ENCODE measurements around the gene ADGRV1. TPM values are rescaled to one million over a fixed set of nuclear protein-coding genes. Genes with fewer than 3 reads are reported as not detected.
"Not testable (repeated sequence)": the region's sequence is repeated elsewhere in the genome, so short reads cannot be mapped to it uniquely, and the experiment has no call there.

The ADGRV1 gene
- total RNA-seq, 4 donors from 2014 or later, result 0.39 to 1.9 (median 1.00) TPM

DNA sequence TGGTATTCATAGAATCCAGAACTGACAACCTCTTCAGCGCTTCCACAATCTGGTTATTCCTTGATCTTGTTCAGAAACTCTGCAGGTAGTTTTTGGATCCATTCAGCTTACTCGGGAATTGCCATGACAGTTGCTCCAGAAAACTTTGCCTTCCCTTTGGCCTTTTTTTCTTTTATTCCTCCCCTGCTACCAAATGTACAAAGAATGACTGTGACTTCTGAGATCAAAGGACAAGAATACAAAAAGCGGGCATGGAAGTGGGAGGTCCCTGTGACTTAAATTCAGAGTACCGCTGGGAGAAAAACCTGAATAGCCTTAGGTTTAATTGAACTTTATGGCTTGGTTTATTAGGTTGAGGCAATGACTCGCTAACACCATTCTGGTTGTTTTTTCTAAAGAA is 59.5 kb downstream of the ADGRV1 start:
- TF ChIP-seq POLR2A (IDR thresholded peaks at IDR 0.05) (no peak), EP300 (IDR thresholded peaks at IDR 0.05) (no peak)
- TF ChIP-seq, protein P1, sequence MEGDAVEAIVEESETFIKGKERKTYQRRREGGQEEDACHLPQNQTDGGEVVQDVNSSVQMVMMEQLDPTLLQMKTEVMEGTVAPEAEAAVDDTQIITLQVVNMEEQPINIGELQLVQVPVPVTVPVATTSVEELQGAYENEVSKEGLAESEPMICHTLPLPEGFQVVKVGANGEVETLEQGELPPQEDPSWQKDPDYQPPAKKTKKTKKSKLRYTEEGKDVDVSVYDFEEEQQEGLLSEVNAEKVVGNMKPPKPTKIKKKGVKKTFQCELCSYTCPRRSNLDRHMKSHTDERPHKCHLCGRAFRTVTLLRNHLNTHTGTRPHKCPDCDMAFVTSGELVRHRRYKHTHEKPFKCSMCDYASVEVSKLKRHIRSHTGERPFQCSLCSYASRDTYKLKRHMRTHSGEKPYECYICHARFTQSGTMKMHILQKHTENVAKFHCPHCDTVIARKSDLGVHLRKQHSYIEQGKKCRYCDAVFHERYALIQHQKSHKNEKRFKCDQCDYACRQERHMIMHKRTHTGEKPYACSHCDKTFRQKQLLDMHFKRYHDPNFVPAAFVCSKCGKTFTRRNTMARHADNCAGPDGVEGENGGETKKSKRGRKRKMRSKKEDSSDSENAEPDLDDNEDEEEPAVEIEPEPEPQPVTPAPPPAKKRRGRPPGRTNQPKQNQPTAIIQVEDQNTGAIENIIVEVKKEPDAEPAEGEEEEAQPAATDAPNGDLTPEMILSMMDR (IDR thresholded peaks at IDR 0.05), result no peak
- H3K4me1 ChIP-seq, result peaks cover 0 to under 1% (median 0%) of the 10 kb centered on the region in 4 donors
- H3K36me3 ChIP-seq, result no peaks in the 10 kb centered on the region
- no peak overlapping the region for H3K27ac ChIP-seq
- DNase-seq (ENCODE audit: low spot score in 2 of 2), result no peak
- no peaks in the 10 kb centered on the region for H3K27me3 ChIP-seq
- 52 to 58% methylated on average over 5 of the region's 5 CpGs for WGBS, 2 donors
- H3K9me3 ChIP-seq, result no peaks in the 10 kb centered on the region
- no peak overlapping the region for H3K4me3 ChIP-seq

DNA sequence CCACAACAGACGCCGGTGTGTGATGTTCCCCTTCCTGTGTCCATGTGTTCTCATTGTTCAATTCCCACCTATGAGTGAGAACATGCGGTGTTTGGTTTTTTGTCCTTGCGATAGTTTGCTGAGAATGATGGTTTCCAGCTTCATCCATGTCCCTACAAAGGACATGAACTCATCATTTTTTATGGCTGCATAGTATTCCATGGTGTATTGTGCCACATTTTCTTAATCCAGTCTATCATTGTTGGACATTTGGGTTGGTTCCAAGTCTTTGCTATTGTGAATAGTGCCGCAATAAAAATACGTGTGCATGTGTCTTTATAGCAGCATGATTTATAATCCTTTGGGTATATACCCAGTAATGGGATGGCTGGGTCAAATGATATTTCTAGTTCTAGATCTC is 61.2 kb downstream of the ADGRV1 start:
- not testable (repeated sequence) for H3K4me1 ChIP-seq; DNase-seq (ENCODE audit: low spot score in 2 of 2); H3K9me3 ChIP-seq; H3K4me3 ChIP-seq; H3K27ac ChIP-seq; H3K36me3 ChIP-seq; H3K27me3 ChIP-seq
- 91 to 92% methylated on average over 6 of the region's 6 CpGs for WGBS, 2 donors

DNA sequence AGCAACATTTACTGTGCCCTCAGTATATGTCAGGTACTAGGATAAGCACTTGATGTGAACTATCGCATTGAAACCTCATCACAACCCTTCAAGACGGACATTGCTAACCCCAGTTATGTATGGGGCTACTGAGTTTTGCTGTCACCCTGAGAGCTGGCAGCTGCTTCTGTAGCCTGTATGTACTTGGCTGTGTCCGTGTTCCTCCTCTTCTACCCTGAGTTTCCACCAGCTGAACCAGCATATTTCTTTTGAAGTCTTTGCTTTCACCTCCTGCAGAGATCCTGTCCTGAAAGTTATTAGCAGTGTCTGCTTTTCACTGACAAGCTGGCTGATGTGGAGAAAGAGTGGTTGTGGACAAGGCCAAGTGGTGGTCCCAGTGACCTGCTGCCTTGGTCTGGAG is 63.3 kb downstream of the ADGRV1 start:
- no peaks in the 10 kb centered on the region for H3K4me1 ChIP-seq
- H3K36me3 ChIP-seq, result no peaks in the 10 kb centered on the region
- H3K27me3 ChIP-seq, result no peaks in the 10 kb centered on the region
- 77 to 89% methylated on average over 3 of the region's 3 CpGs for WGBS, 2 donors
- TF ChIP-seq POLR2A (IDR thresholded peaks at IDR 0.05), result no peak
- TF ChIP-seq, protein P1 (IDR thresholded peaks at IDR 0.05), result no peak
- TF ChIP-seq EP300 (IDR thresholded peaks at IDR 0.05), result no peak
- no peak overlapping the region for H3K27ac ChIP-seq
- H3K9me3 ChIP-seq, result no peaks in the 10 kb centered on the region
- no peak for DNase-seq (ENCODE audit: low spot score in 2 of 2)
- H3K4me3 ChIP-seq, result no peak overlapping the region

DNA sequence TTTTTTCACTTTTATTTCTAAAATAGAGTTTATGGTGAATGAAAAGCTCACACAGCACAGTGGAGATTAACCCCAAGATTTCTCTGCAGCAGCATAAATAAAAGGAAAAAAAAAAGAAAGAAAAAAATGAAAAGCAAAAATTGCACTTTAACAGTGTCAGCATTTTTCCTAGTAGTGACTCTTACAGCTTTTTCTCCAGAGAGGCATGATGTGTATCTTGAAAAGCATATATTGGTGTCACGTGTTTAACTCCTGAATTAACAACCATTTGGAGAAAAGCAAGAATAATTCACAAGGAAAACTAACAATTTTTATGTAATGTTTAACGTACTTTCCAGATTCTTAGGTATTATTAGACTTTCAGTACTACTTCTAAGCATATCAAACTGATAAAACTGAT is 67.9 kb downstream of the ADGRV1 start:
- Histone ChIP-seq H3K9me3 (no peaks in the 10 kb centered on the region), H3K4me3 (no peak overlapping the region), H3K36me3 (no peaks in the 10 kb centered on the region), H3K4me1 (no peaks in the 10 kb centered on the region), H3K27ac (no peak overlapping the region), H3K27me3 (no peaks in the 10 kb centered on the region)
- no peak for DNase-seq (ENCODE audit: low spot score in 2 of 2)
- TF ChIP-seq, protein P1 (IDR thresholded peaks at IDR 0.05), result no peak
- TF ChIP-seq EP300 (IDR thresholded peaks at IDR 0.05) (no peak), POLR2A (IDR thresholded peaks at IDR 0.05) (no peak)
- 30 to 46% methylated on average over 2 of the region's 2 CpGs for WGBS, 2 donors

DNA sequence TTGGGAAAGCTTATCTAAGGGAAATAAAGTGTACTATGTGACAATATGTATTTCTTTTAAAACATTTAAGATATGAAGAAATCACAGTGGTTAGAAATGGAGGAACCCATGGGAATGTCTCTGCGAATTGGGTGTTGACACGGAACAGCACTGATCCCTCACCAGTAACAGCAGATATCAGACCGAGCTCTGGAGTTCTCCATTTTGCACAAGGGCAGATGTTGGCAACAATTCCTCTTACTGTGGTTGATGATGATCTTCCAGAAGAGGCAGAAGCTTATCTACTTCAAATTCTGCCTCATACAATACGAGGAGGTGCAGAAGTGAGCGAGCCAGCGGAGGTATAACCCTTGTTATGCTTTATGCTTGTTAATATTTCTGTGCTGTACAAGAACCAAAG is 69.9 kb downstream of the ADGRV1 start:
- no peak for DNase-seq (ENCODE audit: low spot score in 2 of 2)
- Histone ChIP-seq H3K36me3 (no peaks in the 10 kb centered on the region), H3K4me1 (no peaks in the 10 kb centered on the region), H3K27ac (no peak overlapping the region), H3K4me3 (no peak overlapping the region), H3K9me3 (no peaks in the 10 kb centered on the region), H3K27me3 (no peaks in the 10 kb centered on the region)
- 89 to 94% methylated on average over 6 of the region's 6 CpGs for WGBS, 2 donors
- TF ChIP-seq, protein P1 (IDR thresholded peaks at IDR 0.05), result no peak
- TF ChIP-seq EP300 (IDR thresholded peaks at IDR 0.05), result no peak
- no peak for TF ChIP-seq POLR2A (IDR thresholded peaks at IDR 0.05)

DNA sequence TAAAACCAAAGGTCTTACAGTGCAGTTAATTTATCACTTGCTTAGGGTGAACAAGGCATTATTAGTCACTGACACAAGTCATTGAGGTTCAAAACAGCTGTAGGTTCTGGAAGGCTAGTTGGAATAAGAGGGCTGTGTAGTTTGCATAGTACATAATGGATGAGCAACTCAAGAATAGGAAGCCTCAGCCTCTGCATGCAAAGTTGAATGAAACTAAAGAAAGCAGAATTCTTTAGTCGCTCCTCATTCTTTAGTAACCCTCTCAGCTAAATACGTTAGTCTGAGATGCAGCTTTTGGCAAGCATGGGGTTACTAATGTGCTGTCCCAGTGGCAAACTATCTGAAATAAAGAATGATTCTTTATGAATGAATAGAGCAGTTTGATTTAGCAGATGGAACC is 74.2 kb downstream of the ADGRV1 start:
- no peak overlapping the region for H3K27ac ChIP-seq
- DNase-seq (ENCODE audit: low spot score in 2 of 2), result no peak
- TF ChIP-seq, protein P1 (IDR thresholded peaks at IDR 0.05), result no peak
- TF ChIP-seq EP300 (IDR thresholded peaks at IDR 0.05) (no peak), POLR2A (IDR thresholded peaks at IDR 0.05) (no peak)
- no peaks in the 10 kb centered on the region for H3K27me3 ChIP-seq
- H3K36me3 ChIP-seq, result no peaks in the 10 kb centered on the region
- no peaks in the 10 kb centered on the region for H3K4me1 ChIP-seq
- H3K9me3 ChIP-seq, result no peaks in the 10 kb centered on the region
- no peak overlapping the region for H3K4me3 ChIP-seq
- 45 to 47% methylated on average over 2 of the region's 2 CpGs for WGBS, 2 donors

All from tibial nerve (tissue), 4 donors.